GM18861 (cell line): ENCODE data around the gene RBMY1E.
"Not testable (repeated sequence)": the region's sequence is repeated elsewhere in the genome, so short reads cannot be mapped to it uniquely, and the experiment has no call there.

ENCODE experiments used
- ATAC-seq: cut with Tn5 transposase; IDR thresholded peaks from one replicate; pipeline ENCODE4 v1.9.1; 2021; ENCODE audit not compliant: unreplicated experiment

The RBMY1E gene

DNA sequence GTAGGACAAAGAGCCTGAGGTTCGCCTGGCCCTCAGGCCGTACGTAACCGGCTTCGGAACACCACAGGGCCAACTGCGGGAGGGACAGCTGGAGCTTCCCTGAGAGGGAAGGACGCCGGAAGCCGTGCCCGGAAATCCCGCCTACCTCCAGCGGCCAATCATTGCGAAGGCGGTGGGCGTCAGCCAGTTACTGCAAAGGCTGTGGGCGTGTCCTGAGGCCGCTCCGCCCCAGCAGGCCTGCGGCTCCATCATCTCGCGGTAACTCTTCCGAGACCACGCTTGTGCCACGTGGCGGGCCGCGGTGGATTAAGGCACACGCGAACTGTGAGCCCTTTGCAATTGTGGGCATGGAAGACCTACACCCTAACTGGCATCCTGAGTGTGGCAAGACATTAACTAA, at the start of gene RBMY1E:
Gene RBMY1E, minus strand, starts transcription at position 101 of the 400 bp plus-strand sequence. CDS start 1,978 bp downstream, outside the sequence.
- not testable (repeated sequence) for ATAC-seq

GRCh38 chrY:21894426-21894825, 23.4 kb downstream of the RBMY1E start, which contains the start of gene RBMY1D:
RBMY1D (minus strand) TSS chrY:21894526; CDS start chrY:21892513, 2,013 bp downstream.
- ATAC-seq: not testable (repeated sequence)

GRCh38 chrY:21869407-21870076, 48.3 kb downstream of the RBMY1E start:
- not testable (repeated sequence) for ATAC-seq
